ENCODE data around the gene ZNF827.

The ZNF827 gene

GRCh38 chr4:145885666-145886065, 53.0 kb downstream of the ZNF827 start:
- DNase-seq, result no peak

GRCh38 chr4:145884775-145885174, 53.8 kb downstream of the ZNF827 start:
- no peak for DNase-seq

- no peak for DNase-seq
These were observed 55.4 kb downstream of the ZNF827 start for GRCh38 chr4:145883101-145883694.

- DNase-seq, result no peak
These were observed 56.0 kb downstream of the ZNF827 start for GRCh38 chr4:145882604-145883003.

DNA sequence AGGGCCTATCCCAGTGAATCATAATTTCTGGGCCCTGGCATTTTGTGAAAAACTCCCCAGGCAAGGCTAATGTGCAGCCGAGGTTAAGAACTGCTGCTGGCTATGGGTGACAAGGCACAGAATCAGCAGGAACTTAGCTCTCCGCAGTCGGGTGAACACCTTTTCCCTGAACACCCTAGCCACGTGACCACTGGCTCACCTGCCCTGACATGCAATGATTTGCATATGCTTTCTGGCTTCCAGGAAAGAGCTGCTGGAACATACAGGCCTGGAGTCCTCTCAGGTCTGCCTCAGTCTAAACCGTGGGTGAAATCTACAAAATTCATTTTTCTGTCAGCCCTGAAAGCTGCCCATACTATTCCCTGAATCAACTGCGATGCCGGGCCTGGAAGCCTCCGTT, 56.6 kb downstream of the ZNF827 start:
- DNase-seq, result no peak

GRCh38 chr4:145881576-145881975, 57.0 kb downstream of the ZNF827 start:
- DNase-seq, result no peak

- DNase-seq, result no peak
These were observed 58.2 kb downstream of the ZNF827 start for GRCh38 chr4:145880355-145880960.

DNA sequence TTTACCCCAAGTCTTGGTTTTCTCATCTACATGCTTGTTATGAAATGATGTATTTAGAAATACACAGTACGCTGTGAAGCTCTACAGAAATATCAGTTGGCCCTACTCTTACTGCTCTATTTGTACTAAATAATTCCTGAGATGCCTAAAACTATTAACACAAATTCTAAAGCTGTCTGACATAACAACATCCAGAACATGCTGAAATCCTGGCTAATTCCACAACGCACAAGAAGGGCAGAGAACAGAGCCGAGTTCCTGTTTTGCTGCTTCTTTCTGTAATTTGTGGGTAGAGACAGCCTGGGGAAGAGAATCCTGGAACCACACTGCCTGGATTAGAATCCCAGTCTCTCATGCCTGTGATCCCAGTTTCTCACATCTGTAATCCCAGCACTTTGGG, 59.0 kb downstream of the ZNF827 start:
- DNase-seq, result no peak

GRCh38 chr4:145878501-145879435, 59.9 kb downstream of the ZNF827 start:
- no peak for DNase-seq

DNA sequence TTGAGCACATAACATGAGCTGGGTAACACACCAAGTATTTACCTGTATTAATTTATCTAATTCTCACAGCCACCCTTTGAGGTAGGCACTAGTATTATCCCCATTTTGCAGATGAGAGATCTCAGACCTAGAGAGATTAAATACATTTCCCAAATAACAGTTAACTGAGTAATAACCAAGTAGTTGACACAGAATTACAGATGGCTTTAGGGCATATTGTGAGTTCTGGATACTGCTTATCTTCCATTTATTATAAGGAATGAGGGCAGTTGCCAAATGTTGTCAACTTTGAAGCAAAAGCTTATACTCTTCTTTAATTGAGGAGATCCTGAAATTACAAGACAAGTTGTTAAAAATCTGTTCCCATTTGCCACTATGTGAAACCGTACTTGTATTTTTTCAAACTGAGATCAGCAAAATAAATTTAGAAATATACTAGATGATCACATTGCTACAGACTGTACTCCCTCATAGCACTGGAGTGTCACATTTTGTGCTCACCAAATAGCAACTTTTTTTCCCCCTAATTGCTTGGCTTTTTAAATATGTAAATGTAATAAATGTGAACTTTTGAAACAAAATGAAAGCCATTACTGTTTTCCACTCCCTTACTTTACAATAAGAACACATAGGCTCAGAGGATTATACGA, 62.0 kb downstream of the ZNF827 start:
- DNase-seq, result no peak

GRCh38 chr4:145873901-145874300, 64.7 kb downstream of the ZNF827 start:
- no peak for DNase-seq

- DNase-seq, result no peak
These were observed 67.4 kb downstream of the ZNF827 start for GRCh38 chr4:145871209-145871608.

DNA sequence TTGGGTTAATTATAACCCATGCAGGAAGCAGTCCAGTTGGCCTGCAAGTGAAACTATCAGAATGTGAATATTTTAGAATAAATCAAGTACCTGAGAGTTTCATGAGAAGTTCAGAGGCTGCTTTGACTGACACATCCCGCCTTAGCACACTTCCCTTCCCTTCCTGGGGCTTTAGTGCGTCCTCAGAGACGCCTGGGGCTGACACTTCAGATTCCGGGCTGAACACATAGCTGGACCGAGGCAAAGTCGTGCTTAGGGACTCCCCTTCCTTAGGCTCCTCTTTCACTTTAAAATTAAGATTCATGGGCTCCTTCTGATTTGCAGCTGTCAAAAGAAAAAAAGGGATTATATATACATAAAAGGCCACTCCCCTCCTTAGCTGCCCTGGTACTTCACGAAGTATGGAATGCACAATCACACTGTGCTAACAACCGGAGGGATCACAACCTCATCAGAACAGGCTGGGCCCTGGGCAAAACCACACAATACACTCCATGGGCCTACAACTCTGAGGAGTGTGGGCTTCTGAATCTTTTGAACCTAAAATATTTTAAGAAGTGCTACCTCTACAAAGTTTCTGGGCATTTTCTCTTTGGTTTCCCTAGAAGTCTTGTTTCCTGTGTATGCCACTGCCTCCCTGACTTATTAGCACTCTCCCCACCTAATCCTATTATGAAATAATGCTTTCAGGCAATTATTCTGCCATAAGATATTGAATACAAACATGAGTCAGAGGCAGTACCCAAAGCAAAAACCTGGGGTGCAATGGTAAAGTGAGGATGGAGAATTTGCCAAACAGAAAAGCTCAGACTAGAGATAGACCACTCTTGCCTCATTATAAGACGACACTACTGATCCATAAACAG, 68.2 kb downstream of the ZNF827 start:
- DNase-seq, result no peak

DNA sequence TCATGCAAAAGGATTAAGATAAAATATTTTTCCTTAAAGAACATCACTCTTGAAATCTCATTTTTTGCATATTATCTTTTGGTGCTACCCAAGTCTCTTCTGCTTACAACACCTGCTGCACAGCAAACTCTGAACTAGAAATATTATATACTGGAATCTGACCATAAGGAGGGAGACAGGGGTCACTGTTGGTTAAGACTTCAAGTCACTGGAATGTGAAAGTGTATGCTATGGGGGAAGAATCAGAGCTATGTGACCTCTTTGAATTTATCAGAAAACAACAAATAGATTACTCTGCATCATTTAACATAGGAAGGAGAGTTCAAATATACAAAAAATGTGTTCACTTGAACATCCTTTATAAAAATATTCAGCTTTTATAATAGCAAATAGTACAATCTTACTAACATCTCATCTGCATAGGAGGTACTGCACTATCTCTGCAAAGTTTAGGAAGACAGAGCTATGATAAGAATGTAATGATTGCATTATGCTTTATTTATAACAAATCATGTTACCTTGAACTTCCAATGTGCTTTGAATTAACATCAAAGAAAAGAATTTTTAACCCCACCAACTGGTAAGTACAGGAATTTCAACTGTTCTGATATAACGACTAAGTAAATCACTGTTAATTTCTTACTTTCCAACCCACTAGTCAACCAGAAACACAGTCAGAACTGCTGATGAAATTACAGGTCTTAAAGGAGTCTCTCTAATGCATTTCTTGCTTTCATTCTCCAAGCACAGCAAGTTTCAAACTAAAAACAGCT, 69.8 kb downstream of the ZNF827 start:
- no peak for DNase-seq

GRCh38 chr4:145867406-145867805, 71.2 kb downstream of the ZNF827 start:
- DNase-seq, result no peak

DNA sequence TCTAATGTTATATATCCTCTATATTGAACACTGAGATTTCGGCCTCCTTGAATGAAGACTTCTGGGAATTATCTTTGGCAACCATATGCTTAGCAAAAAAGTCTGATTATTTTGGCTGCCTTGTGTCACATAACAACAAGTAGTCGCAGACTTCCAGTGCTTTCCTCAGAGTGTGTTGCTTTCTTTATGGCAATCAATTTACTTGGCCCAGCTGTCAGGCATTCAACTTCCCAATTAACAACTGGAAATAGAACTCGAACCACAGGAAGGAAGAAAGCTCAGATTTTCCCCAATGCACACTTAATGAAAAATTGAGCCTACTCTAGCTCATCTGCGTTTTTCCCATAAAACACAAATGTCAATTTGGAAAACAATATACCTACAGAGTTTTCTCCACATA, 71.6 kb downstream of the ZNF827 start:
- no peak for DNase-seq

- DNase-seq, result no peak
These were observed 73.2 kb downstream of the ZNF827 start for GRCh38 chr4:145865274-145865941.

DNA sequence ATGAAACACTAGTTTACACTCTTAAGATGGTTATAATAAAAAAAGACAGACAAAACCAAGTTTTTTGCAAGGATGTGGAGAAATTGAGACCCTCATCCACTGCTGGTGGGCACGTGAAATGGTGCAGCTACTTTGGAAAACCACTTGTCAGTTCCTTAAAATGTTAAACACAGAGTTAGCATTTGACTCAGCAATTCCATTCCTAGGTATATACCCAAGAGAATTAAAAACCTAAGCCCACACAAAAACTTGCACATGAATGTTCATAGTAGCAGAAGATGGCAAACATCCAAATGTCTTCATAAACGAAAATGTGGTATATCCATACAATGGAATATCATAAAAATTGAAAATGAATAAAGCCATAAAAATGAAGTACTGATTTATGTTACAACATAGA, 75.4 kb downstream of the ZNF827 start:
- no peak for DNase-seq

DNA sequence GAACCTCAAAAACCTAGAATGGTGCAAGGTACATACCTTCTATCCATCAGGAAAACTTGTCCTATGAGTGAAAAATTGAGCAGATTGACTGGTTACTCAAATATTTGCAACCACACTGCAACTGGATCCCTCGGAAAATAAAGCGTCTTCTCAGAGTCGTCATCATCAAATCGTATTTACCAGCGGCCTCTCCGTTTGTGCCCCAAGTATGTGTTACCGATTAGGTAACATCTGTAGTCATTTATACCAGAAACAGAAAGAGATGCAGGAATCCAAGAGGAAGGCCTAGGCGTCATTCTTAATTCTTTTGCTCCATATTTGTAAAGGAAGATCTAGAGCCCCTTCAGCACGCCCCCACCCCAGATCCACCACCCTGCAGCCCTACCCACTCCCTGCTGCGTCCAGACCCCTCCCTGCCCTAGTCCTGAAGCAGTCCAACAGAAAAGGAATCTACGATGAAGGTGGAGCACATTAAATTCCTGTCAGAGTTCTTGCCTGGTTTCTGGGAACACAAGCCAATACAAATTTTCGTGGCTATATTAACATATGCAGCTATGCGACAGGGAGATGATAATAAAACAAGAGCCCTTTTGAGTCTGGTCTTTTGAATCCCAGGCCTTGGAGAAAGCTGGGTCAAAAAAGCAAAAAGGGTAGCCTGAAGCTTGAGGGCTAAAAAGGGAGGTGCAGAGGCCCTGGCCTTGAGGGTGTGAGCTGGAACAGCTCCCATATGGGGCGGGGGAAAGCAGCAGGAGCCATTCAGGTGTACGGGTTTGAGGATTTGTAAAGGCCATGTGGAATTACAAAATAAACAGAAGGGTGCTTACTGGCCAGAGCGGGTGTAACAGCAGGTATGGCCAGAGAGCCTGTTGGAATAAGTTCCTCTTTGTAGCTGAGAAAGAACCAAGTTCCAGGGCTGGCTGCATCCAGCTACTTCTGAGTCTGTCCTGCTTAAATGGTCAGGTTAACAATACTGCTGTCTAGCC, 77.0 kb downstream of the ZNF827 start:
- no peak for DNase-seq

- DNase-seq, result no peak
These were observed 77.7 kb downstream of the ZNF827 start for GRCh38 chr4:145860897-145861296.
